PC-3 (cell line): ENCODE measurements around the gene HBG2. TPM values are rescaled to one million over a fixed set of nuclear protein-coding genes. Genes with fewer than 3 reads are reported as not detected.

Experiments used
- ATAC-seq: fragments of 200-7000 bp; cut with Tn5 transposase; 2 replicates; pipeline ENCODE4 v1.9.1; 2020; ENCODE audit warnings: mild to moderate bottlenecking, moderate library complexity
- BruUV-seq: library from RNA; stranded (reverse); fragments of 400-500 nt; replicated peaks from 2 replicates; lab custom pipeline; 2021; lab: Mats Ljungman, UMichigan
- CTCF ChIA-PET: fragments of 300-600 bp; sonication (Branson Sonifier 250); formaldehyde crosslinking; loops from one replicate; lab custom pipeline; 2022; ENCODE audit warnings: antibody characterized with exemption; lab: Charles Lee
- POLR2A ChIA-PET: fragments of 300-600 bp; sonication (Branson Sonifier 250); formaldehyde crosslinking; loops from one replicate; lab custom pipeline; 2022; ENCODE audit warnings: antibody characterized with exemption; ENCODE audit not compliant: unreplicated experiment; lab: Charles Lee
- DNase-seq: peaks from one replicate; pipeline ENCODE4 v3.0.0-alpha.2; 2015
- H2AFZ ChIP-seq: fragments of 300-600 bp; sonication (generic); 2 replicates; pipeline ENCODE4 v1.6.0; 2016; ENCODE audit warnings: antibody characterized with exemption, low read length
- H3F3A ChIP-seq: fragments of 300-600 bp; sonication (generic); one replicate; pipeline ENCODE4 v1.6.0; 2017; ENCODE audit warnings: antibody characterized with exemption, low read length, control low read depth, mild to moderate bottlenecking; ENCODE audit not compliant: unreplicated experiment
- H3K27ac ChIP-seq: fragments of 300-600 bp; sonication (generic); 2 replicates; pipeline ENCODE4 v1.5.1; 2016; ENCODE audit warnings: mild to moderate bottlenecking, low read length
- H3K27me3 ChIP-seq: fragments of 300-600 bp; sonication (generic); 2 replicates; pipeline ENCODE4 v1.6.1; 2016; ENCODE audit warnings: low read length, mixed read lengths
- H3K36me3 ChIP-seq: fragments of 300-600 bp; sonication (generic); 2 replicates; pipeline ENCODE4 v1.6.1; 2016; ENCODE audit warnings: low read depth, mixed run types, low read length, mixed read lengths
- H3K4me1 ChIP-seq: fragments of 300-600 bp; sonication (generic); 2 replicates; pipeline ENCODE4 v1.5.1; 2016; ENCODE audit warnings: low read length; ENCODE audit not compliant: insufficient read depth
- H3K4me2 ChIP-seq: fragments of 300-600 bp; sonication (generic); 2 replicates; pipeline ENCODE4 v1.6.0; 2016; ENCODE audit warnings: low read length
- H3K4me3 ChIP-seq: fragments of 300-600 bp; sonication (generic); 2 replicates; pipeline ENCODE4 v1.5.1; 2016; ENCODE audit warnings: mild to moderate bottlenecking, low read length, mixed read lengths
- H3K79me2 ChIP-seq: fragments of 300-600 bp; sonication (generic); 2 replicates; pipeline ENCODE4 v1.6.1; 2017; ENCODE audit warnings: low read length, mixed read lengths
- H3K9ac ChIP-seq: fragments of 300-600 bp; sonication (generic); 2 replicates; pipeline ENCODE4 v1.6.0; 2016; ENCODE audit warnings: mild to moderate bottlenecking, low read length
- H3K9me2 ChIP-seq: fragments of 300-600 bp; sonication (generic); replicated peaks from 2 replicates; pipeline ENCODE4 v1.6.1; 2016; ENCODE audit warnings: mixed run types, low read length, mixed read lengths
- H3K9me3 ChIP-seq: fragments of 300-600 bp; sonication (generic); 2 replicates; pipeline ENCODE4 v1.6.1; 2016; ENCODE audit warnings: low read length, mixed read lengths
- H4K20me1 ChIP-seq: fragments of 300-600 bp; sonication (generic); 2 replicates; pipeline ENCODE4 v1.6.1; 2016; ENCODE audit warnings: low read length, mixed read lengths
- CTCF ChIP-seq: fragments of 300-600 bp; sonication (generic); conservative IDR thresholded peaks from 2 replicates; pipeline ENCODE4 v1.5.1; 2017; ENCODE audit warnings: antibody characterized with exemption, low read depth, mild to moderate bottlenecking, low read length
- EZH2 ChIP-seq: fragments of 300-600 bp; sonication (generic); IDR thresholded peaks from one replicate; pipeline ENCODE4 v1.6.1; 2017; ENCODE audit warnings: antibody characterized with exemption, mild to moderate bottlenecking, low read length; ENCODE audit not compliant: unreplicated experiment
- EZH2phosphoT487 ChIP-seq: fragments of 300-600 bp; sonication (generic); IDR thresholded peaks from 2 replicates; pipeline ENCODE4 v1.6.1; 2018; ENCODE audit warnings: mild to moderate bottlenecking, antibody characterized with exemption, low read length, borderline replicate concordance
- intact Hi-C: fragments of 100-400 bp; cut with micrococcal nuclease; formaldehyde crosslinking; loops from 2 replicates; pipeline ENCODE4 v1.9.0; 2023
- total RNA-seq: library from RNA; depleted of rRNA; stranded (reverse); fragments of >200 nt; gene quantifications from 2 replicates; pipeline ENCODE4 v1.2.3, GENCODE V29; 2014

Gene HBG2
- total RNA-seq, 1 experiment from 2014 or later, result not detected

- Histone ChIP-seq H3K36me3 (no peaks in the 10 kb centered on the region), H3K4me1 (no peaks in the 10 kb centered on the region), H3K9ac (no peak overlapping the region), H3K4me3 (no peak overlapping the region), H3K27me3 (no peaks in the 10 kb centered on the region), H2AFZ (no peak overlapping the region), H3K9me2 (no peaks in the 10 kb centered on the region), H4K20me1 (no peaks in the 10 kb centered on the region), H3K9me3 (no peaks in the 10 kb centered on the region), H3K4me2 (no peak overlapping the region), H3F3A (no peaks in the 10 kb centered on the region), H3K27ac (no peak overlapping the region), H3K79me2 (no peaks in the 10 kb centered on the region)
- CTCF ChIA-PET, result no interaction called here
- POLR2A ChIA-PET, result no interaction called here
- intact Hi-C loops, result no loop called here
- ATAC-seq (no peak), DNase-seq (no peak)
- TF ChIP-seq CTCF (no peak), EZH2phosphoT487 (no peak), EZH2 (no peak)
- no TSS peak for BruUV-seq
Measured at GRCh38 chr11:5288906-5289550, 34.4 kb upstream of the HBG2 start.

GRCh38 chr11:5288108-5288905, 33.7 kb upstream of the HBG2 start:
- DNase-seq, result no peak
- Histone ChIP-seq H3K4me2 (no peak overlapping the region), H3K36me3 (no peaks in the 10 kb centered on the region), H3K9me3 (no peaks in the 10 kb centered on the region), H3K9ac (no peak overlapping the region), H3K4me3 (no peak overlapping the region), H3K27me3 (no peaks in the 10 kb centered on the region), H3K4me1 (no peaks in the 10 kb centered on the region), H3K27ac (no peak overlapping the region), H3K9me2 (no peaks in the 10 kb centered on the region), H4K20me1 (no peaks in the 10 kb centered on the region), H3F3A (no peaks in the 10 kb centered on the region), H2AFZ (no peak overlapping the region), H3K79me2 (no peaks in the 10 kb centered on the region)
- intact Hi-C loops, result no loop called here
- ATAC-seq, result no peak
- TF ChIP-seq EZH2, result no peak
- no peak for TF ChIP-seq CTCF
- TF ChIP-seq EZH2phosphoT487, result no peak
- POLR2A ChIA-PET, result no interaction called here
- CTCF ChIA-PET, result no interaction called here
- no TSS peak for BruUV-seq

- H4K20me1 ChIP-seq, result no peaks in the 10 kb centered on the region
- H3K9ac ChIP-seq, result no peak overlapping the region
- H3K27ac ChIP-seq, result no peak overlapping the region
- intact Hi-C loops, result no loop called here
- H3K4me2 ChIP-seq, result no peak overlapping the region
- H3F3A ChIP-seq, result no peaks in the 10 kb centered on the region
- H2AFZ ChIP-seq, result no peak overlapping the region
- no peaks in the 10 kb centered on the region for H3K36me3 ChIP-seq
- POLR2A ChIA-PET, result no interaction called here
- ATAC-seq (no peak), DNase-seq (no peak)
- H3K27me3 ChIP-seq, result no peaks in the 10 kb centered on the region
- H3K9me3 ChIP-seq, result no peaks in the 10 kb centered on the region
- no peak overlapping the region for H3K4me3 ChIP-seq
- TF ChIP-seq EZH2phosphoT487 (no peak), EZH2 (no peak), CTCF (no peak)
- H3K9me2 ChIP-seq, result no peaks in the 10 kb centered on the region
- H3K79me2 ChIP-seq, result no peaks in the 10 kb centered on the region
- CTCF ChIA-PET, result no interaction called here
- no peaks in the 10 kb centered on the region for H3K4me1 ChIP-seq
- no TSS peak for BruUV-seq
Measured at GRCh38 chr11:5286901-5287300, 32.3 kb upstream of the HBG2 start.
